Lower lobe of right lung (tissue), 2 donors: ENCODE results near the gene MEPCE. TPM values are rescaled to one million over a fixed set of nuclear protein-coding genes. Genes with fewer than 3 reads are reported as not detected.

Experiments used
- ATAC-seq, 2 donors: fragments of 200-7000 bp; cut with Tn5 transposase; one replicate each; pipeline ENCODE4 v1.9.1; 2020 to 2022; ENCODE audit warnings: mild to moderate bottlenecking in 2 of 2, moderate library complexity in 2 of 2
- DNase-seq: peaks from one replicate; pipeline ENCODE4 v3.0.0-alpha.2; 2020
- H3K27ac ChIP-seq: fragments of 200-600 bp; one replicate; pipeline ENCODE4 v1.8.0; 2022
- H3K27me3 ChIP-seq: fragments of 200-600 bp; one replicate; pipeline ENCODE4 v1.8.0; 2022; ENCODE audit warnings: low read depth
- H3K36me3 ChIP-seq: fragments of 200-600 bp; one replicate; pipeline ENCODE4 v1.8.0; 2022; ENCODE audit warnings: mild to moderate bottlenecking
- H3K4me1 ChIP-seq: fragments of 200-600 bp; one replicate; pipeline ENCODE4 v1.8.0; 2022
- H3K4me3 ChIP-seq: fragments of 200-600 bp; one replicate; pipeline ENCODE4 v1.8.0; 2022; ENCODE audit warnings: mild to moderate bottlenecking
- H3K9me3 ChIP-seq: fragments of 200-600 bp; one replicate; pipeline ENCODE4 v1.8.0; 2022
- intact Hi-C: fragments of 100-400 bp; cut with DNase I; formaldehyde crosslinking; loops from one replicate; pipeline ENCODE4 v1.11.0; 2022
- total RNA-seq: library from RNA; stranded (reverse); fragmentation: NEBNext Ultra II Directional; extraction: Animal tissue kit (Norgen Biotek cat#: 25700); gene quantifications from one replicate; pipeline ENCODE4 v1.2.1, GENCODE V29; 2021
- TF ChIP-seq, protein P1 (sequence below): fragments of 200-600 bp; IDR thresholded peaks from one replicate; pipeline ENCODE4 v1.8.0; 2022; ENCODE audit warnings: antibody characterized with exemption, mild to moderate bottlenecking
- donor health status: DM: no; HTN: yes; CAD: no; lungs with severe emphysema.

The MEPCE gene
- total RNA-seq, 1 donor from 2014 or later: 36.3 TPM

DNA sequence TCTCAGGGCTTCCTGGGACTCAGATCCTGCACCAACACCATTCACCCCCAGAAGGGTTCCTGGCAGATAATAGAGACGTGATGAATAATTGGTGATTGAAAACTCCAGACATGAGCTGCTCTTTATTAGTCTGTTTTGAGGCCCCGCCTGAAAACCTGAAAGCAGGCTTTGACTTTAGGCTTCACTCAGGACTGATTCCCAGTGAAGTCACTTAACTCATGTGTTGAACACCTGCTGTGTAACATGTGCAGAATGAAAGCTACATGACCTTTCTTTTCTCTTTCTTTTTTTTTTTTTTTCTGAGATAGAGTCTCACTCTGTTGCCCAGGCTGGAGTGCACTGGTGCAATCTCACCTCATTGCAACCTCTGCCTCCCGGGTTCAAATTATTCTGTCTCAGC is 25.6 kb downstream of the MEPCE start:
- H3K4me3 ChIP-seq: no peak overlapping the region
- H3K27ac ChIP-seq: no peak overlapping the region
- H3K4me1 ChIP-seq: no peaks in the 10 kb centered on the region
- no peaks in the 10 kb centered on the region for H3K9me3 ChIP-seq
- DNase-seq (no peak), ATAC-seq (no peak)
- TF ChIP-seq, protein P1, sequence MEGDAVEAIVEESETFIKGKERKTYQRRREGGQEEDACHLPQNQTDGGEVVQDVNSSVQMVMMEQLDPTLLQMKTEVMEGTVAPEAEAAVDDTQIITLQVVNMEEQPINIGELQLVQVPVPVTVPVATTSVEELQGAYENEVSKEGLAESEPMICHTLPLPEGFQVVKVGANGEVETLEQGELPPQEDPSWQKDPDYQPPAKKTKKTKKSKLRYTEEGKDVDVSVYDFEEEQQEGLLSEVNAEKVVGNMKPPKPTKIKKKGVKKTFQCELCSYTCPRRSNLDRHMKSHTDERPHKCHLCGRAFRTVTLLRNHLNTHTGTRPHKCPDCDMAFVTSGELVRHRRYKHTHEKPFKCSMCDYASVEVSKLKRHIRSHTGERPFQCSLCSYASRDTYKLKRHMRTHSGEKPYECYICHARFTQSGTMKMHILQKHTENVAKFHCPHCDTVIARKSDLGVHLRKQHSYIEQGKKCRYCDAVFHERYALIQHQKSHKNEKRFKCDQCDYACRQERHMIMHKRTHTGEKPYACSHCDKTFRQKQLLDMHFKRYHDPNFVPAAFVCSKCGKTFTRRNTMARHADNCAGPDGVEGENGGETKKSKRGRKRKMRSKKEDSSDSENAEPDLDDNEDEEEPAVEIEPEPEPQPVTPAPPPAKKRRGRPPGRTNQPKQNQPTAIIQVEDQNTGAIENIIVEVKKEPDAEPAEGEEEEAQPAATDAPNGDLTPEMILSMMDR: no peak
- no peaks in the 10 kb centered on the region for H3K27me3 ChIP-seq
- intact Hi-C loops: no loop called here
- peaks cover 2% of the 10 kb centered on the region for H3K36me3 ChIP-seq

DNA sequence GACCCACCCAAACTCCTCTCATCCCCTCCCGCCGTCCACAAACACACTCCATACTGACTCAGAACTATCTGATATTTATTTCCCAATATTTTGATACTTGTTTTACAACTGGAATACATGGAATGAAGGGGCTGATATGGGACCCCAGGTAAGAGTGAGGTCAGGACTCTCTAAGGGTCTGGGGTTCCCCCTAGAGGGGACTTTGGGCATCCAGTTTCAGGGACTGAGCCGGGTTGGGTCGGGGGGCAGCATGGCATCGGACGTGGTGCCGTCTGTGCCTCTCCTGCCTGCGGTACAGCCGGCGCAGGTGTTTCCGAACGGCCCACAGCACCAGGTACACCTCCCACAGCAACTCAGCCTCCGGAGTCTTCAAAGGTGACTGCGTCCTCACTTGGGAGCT is 26.9 kb downstream of the MEPCE start:
- Histone ChIP-seq H3K9me3 (no peaks in the 10 kb centered on the region), H3K36me3 (peaks cover 5% of the 10 kb centered on the region), H3K27ac (no peak overlapping the region), H3K27me3 (no peaks in the 10 kb centered on the region), H3K4me3 (no peak overlapping the region), H3K4me1 (no peaks in the 10 kb centered on the region)
- no peak for ATAC-seq
- DNase-seq: no peak
- intact Hi-C loops: no loop called here
- TF ChIP-seq, protein P1: no peak

DNA sequence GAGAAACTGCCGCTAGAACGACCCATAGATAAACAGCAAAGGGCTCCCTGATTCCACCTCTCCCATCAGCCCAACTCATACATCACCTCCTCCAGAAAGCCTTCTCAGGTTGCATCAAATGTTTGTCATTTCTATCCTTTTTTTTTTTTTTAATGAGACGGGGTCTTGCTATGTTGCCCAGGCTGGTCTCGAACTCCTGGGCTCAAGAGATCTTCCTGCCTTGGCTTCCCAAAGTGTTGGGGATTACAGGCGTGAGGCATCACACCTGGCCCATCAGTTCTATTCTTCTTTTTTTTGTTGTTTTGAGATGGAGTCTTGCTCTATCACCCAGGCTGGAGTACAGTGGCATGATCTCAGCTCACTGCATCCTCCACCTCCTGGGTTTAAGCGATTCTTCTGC is 27.4 kb downstream of the MEPCE start:
- no peak for DNase-seq
- H3K4me3 ChIP-seq: no peak overlapping the region
- H3K4me1 ChIP-seq: no peaks in the 10 kb centered on the region
- no peaks in the 10 kb centered on the region for H3K9me3 ChIP-seq
- intact Hi-C loops: no loop called here
- TF ChIP-seq, protein P1: no peak
- no peaks in the 10 kb centered on the region for H3K27me3 ChIP-seq
- H3K27ac ChIP-seq: no peak overlapping the region
- no peak for ATAC-seq
- H3K36me3 ChIP-seq: peaks cover 6% of the 10 kb centered on the region

DNA sequence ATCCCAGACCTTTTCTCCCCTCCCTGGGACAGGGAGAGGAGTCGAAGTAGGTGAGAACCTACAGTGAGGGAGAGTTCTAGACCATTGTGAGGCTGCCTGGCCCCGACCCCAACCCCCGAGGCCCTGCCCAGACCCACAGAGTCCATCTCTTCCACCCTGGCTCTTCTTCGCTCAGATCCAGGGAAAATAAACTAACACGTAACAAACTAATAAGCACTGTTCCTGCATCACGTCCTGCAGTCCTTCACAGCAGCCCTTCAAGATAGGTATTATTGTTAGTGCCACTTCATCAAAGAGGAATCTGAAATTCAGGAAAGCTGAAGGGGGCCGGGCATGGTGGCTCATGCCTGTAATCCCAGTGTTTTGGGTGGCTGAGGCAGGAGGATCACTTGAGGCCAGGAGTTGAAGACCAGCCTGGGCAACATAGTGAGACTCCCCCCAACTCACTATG is 34.6 kb downstream of the MEPCE start, which contains the start of gene SPACDR:
Gene SPACDR (minus strand): TSS at position 51 of the 451 bp plus-strand sequence. CDS start 235 bp downstream, outside the sequence.
- H3K27ac ChIP-seq: no peak within 1 kb of the TSS
- no peak for DNase-seq
- TF ChIP-seq, protein P1: no peak
- H3K4me3 ChIP-seq: no peak within 1 kb of the TSS
- H3K36me3 ChIP-seq: peaks cover 36% of the 10 kb centered on the region
- intact Hi-C loops: no loop called here
- no peaks in the 10 kb centered on the region for H3K9me3 ChIP-seq
- ATAC-seq: no peak
- no peaks in the 10 kb centered on the region for H3K27me3 ChIP-seq
- peaks cover 19% of the 10 kb centered on the region for H3K4me1 ChIP-seq

DNA sequence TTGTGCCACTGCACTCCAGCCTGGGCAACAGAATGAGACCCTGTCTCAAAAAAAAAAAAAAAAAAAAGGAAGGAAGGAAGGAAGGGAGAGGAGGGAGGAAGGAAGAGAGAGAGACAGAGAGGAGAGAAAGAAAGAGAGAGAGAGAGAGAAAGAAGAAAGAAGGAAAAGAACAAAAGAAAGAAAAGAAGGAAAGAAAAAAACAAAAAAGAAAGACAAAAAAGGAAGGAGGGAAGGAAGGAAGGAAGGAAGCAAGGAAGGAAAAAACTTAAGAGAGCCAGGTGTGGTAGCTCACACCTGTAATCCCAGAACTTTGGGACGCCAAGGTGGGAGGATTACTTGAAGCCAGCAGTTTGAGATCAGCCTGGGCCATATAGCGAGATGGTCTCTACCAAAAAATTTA is 35.2 kb downstream of the MEPCE start:
- Histone ChIP-seq H3K27me3 (no peaks in the 10 kb centered on the region), H3K4me1 (peaks cover 23% of the 10 kb centered on the region), H3K4me3 (no peak overlapping the region), H3K36me3 (peaks cover 36% of the 10 kb centered on the region), H3K9me3 (no peaks in the 10 kb centered on the region), H3K27ac (no peak overlapping the region)
- intact Hi-C loops: no loop called here
- no peak for DNase-seq
- ATAC-seq: no peak
- TF ChIP-seq, protein P1: no peak

DNA sequence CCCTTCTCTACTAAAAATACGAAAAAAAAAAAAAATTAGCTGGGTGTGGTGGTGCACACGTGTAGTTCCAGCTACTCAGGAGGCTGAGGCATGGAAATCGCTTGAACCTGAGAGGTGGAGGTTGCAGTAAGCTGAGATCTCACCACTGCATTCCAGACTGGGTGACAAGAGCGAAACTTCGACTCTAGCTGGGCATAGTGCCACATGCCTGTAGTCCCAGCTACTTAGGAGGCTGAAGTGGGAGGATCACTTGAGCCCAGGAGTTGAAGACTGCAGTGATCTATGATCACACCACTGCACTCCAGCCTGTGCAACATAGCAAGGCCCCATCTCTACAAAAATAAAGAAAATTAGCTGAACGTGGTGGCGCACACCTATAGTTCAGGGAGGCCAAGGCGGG is 35.7 kb downstream of the MEPCE start:
- Histone ChIP-seq H3K36me3 (peaks cover 37% of the 10 kb centered on the region), H3K4me1 (peaks cover 23% of the 10 kb centered on the region), H3K9me3 (no peaks in the 10 kb centered on the region), H3K4me3 (no peak overlapping the region), H3K27ac (peak overlapping the region; percentile 31), H3K27me3 (no peaks in the 10 kb centered on the region)
- ATAC-seq (peak in 1 of 2 donors; percentile 1), DNase-seq (no peak)
- intact Hi-C loops: no loop called here
- TF ChIP-seq, protein P1: no peak
